Kidney tubule cell (primary cell): ENCODE data around the gene MTMR1.
A peak's percentile ranks its signal among the peaks of the same experiment; 100 is the strongest.

ENCODE experiments used
- DNase-seq: peaks from one replicate; pipeline ENCODE4 v3.0.0-alpha.2; 2018; ENCODE audit warnings: low spot score

Gene MTMR1

DNA sequence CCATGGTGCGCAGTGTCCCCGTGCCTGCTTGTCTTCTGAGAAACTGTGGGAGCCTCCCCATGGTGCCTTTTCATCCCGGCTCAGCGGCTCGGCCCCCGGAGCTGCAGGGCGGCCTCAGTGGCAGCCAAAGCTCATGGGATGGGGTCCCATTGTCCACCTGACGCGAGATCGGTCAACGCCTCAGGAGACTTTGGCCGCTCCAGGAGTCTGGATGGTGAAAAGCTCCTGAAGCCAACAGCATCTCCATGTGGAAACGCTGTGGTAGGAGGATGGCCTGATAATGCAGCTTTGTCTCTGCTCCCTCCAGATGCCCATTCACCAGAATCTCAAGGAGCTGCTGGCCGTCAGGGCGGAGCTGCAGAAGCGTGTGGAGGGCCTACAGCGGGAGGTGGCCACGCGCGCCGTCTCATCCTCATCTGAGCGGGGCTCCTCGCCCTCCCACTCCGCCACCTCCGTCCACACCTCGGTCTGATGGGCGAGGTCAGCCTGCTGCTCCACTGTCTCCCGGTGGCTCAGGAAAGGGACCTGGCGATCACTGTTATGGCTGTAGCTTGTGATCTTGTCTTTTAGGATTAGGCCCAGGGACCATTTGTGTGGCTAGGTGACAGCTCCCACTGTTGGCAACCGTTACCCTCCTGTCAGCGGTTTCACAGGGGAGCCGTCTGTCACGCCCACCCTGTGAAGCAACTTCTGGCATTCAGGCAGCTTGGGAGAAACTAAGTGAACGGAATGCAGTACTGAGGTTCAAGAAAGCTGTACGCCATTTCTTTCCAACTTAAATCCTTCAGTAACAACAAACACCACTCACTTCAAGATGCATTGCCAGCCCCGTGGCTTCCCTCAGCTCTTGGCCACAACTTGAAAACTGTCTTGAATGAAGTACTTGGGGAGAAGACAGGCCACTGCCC, 69.3 kb downstream of the MTMR1 start:
- no peak for DNase-seq

DNA sequence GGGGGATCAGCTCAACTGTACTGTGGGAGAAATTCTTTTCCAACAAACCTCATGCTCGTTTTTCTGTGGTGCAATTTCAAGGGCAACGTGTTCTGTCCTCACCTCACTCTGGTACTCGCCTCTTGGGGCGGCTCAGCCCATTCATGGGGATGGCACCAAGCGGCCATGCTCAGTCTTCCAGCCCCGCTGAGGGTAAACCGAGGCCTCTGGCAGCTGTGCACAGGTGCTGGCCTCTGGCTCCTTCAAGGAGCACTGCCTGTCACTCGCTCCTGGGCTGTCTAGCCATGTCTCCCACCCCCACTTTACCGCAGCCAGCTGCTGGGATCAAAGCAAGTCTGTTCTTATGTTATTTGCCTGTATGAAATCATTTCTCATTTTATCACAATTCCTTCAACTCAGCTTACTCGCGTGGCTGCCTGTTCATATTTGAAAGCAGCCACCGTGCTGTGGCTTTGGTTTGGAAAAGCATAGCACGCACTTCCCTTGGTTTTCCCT, 70.2 kb downstream of the MTMR1 start:
- DNase-seq: no peak

DNA sequence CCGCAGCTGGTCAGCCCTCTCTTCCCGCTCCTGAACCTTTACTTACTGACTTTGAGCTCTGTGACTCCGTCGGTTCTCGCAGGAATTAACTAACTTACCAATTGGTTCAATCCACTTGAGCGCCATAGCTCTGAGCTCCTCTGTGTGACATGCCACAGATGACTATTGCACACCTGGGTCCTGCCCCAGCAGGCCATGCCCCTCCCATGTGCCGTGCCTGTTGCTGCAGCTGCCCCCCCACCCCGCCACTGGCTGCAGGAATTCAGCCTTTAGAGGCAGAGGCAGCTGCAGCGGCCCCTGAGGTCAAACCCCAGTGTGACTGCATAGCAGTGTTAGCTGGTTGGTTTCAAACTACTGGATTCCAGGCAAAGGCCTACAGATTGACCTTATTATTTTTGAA, 70.6 kb downstream of the MTMR1 start:
- DNase-seq: no peak

GRCh38 chrX:150765237-150765636, 72.0 kb downstream of the MTMR1 start:
- DNase-seq: no peak

DNA sequence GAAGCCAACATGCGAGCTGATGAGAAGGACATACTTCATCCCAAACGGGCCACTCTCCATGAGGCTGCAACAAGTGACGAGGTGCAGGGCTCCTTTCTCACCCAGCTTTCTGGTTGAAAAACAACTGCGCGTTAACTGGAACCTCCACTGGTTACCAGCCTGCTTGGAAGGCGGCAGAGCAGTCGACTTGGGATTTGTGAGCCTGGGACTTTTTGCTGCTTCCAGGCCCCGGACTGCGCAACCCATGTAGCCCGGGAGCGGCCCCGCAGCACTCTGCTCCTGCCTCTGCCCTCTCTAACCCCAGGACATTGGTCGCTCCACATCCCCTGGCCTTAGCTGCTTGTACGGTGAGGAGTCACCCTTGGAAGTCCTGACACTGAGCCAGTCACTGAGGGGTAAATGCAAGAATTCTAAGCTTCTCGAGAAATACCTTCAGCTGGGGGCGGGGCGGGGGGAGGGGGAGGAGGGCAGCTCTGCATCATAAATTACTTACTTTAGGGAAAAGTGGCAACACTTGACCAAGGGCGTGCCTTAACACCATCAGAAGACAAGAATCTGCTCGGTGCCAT, 72.7 kb downstream of the MTMR1 start:
- no peak for DNase-seq

GRCh38 chrX:150766351-150767044, 73.3 kb downstream of the MTMR1 start:
- no peak for DNase-seq

GRCh38 chrX:150767045-150767395, 73.8 kb downstream of the MTMR1 start:
- no peak for DNase-seq

GRCh38 chrX:150767475-150768131, 74.4 kb downstream of the MTMR1 start:
- peak; percentile 35 for DNase-seq

DNA sequence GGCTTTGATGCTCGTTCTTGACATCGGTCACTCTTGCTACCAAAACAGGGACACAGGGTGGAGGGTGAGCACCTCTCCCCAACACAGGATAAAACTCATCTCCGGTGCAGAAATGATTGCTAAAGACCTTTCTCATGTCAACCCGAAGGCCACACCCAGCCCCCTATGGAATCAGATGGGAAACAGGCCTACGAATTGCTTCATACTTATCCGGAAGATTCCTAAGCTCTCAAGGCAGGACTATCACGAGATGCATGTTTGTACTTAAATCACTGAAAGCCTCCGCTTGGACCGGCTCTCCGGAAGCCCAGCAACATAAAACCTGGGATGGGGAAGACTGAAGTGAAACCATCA, 74.9 kb downstream of the MTMR1 start:
- no peak for DNase-seq

GRCh38 chrX:150768580-150769190, 75.5 kb downstream of the MTMR1 start:
- no peak for DNase-seq

DNA sequence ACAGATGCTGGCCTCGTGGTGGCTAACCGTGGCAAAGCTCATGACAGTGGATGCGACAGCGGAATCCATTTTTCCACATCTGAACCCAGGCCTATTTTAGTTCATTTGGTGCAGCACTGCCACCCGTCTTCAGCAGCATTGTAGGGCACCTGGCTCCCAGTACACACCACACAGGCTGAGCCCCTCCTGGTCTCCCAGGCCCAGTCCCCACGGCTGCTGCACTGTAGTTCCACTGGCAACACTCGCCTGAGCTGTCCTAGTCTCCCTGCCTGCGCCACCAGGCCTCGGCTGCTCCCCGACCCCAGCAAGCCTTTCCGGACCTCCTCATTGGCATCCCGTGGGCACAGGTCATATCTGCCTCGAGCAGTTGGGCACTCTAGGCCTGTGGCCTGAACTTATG, 76.2 kb downstream of the MTMR1 start:
- DNase-seq: no peak

DNA sequence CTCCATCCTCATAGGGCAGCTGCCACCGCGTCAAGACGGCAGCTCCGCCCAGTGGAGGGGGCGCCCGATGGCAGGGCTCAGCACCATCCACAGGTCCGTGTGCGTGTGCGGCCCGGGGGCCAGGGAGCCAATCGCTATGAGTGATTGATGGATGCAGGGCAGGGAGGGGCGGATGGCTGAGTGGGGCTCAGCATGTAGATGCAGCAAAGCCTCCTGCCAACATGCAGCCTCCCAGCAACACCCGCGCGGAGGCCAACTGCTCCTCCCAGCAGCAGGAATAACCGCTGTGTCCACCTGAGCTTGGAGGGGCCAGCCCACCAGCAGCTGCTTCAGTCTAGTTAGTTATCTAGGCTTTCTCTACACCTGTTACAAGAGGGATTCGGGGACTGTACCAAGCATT, 77.4 kb downstream of the MTMR1 start:
- DNase-seq: no peak

GRCh38 chrX:150771116-150771515, 77.9 kb downstream of the MTMR1 start:
- no peak for DNase-seq

- DNase-seq: peak; percentile 65
Observed at GRCh38 chrX:150772150-150772970, 79.2 kb downstream of the MTMR1 start.

- no peak for DNase-seq
Observed at GRCh38 chrX:150773117-150773516, 79.9 kb downstream of the MTMR1 start.

GRCh38 chrX:150773634-150774033, 80.4 kb downstream of the MTMR1 start:
- no peak for DNase-seq

GRCh38 chrX:150774798-150775568, 81.8 kb downstream of the MTMR1 start:
- no peak for DNase-seq

DNA sequence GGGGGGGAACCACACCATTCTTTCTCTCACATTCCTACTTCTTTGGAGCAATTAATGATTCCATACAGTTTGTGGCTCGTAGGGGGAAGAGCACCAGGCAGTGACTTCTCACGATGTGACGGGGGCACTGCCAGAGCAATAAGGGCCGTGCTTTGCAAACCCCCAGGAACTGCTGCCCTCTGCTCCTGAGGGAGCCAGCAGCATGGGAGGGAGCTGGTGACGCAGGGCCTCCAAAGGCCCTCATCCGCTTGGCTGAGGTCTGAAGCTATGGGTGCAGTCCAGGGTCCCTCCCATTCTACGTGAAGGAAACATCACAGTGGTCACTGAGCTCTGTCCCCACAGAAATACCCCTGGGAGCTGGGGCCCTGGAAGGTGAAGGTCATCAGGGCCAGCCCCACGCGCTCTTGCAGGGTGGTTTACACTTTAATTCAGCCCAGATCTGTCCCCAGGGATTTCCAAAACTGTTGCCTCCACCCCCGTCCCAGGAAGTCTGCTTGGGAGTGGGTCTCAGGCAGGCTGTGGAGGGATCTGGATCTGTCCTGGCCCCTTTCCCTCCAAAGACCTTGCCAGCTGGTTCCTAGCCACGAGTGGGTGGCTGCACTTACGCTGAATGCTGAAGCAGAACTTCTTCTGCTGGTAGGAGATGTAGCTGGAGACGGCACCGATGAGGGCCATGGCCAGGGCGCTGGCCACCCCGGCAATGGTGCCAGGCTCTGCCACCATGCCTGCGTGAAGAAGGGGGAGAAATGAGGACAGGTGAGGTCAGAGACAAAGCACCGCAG, 82.6 kb downstream of the MTMR1 start:
- no peak for DNase-seq

DNA sequence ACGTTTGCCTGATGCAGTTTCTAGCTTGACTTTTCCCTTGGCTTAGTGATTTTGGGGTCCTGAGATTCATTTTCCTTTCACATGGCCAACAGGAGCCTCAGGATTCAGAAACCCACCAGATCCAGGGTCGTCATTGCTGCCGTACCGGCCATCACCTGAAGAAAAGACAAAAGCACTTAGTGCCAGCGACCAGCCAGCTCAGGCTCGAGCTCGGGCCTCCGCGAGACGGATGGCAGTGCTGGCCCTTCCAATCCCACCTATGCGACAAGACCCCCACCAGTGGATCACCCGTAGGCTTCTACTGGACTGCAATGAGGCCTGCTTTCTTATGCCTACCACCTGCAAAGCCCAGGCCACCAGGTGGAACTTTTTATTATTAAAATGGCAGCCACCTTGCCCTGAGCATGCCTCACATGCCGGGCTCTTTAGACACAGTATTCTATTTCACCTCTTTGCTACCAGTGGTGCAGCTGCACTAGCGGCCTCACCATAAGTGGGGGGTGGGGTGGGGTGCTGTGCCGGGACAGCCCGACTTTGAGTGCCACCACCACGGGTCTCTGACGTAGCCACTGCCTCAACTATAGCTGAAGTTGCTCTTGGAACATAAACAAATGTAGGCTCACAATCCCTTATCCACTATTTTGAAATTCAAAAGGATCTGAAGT, 84.3 kb downstream of the MTMR1 start:
- DNase-seq: no peak
